Measurements from ENCODE around the gene NT5DC3.

The NT5DC3 gene

GRCh38 chr12:103840876-103841689 lies at the start of gene NT5DC3:
NT5DC3 (minus strand) TSS chr12:103841234; CDS start chr12:103841156, 78 bp downstream.
- Histone ChIP-seq H3K9me3 (ENCODE audit: control insufficient read depth, insufficient read depth, low read length) (no peaks in the 10 kb centered on the region), H3K4me3 (ENCODE audit: low read length) (peak within 1 kb of the TSS; percentile 84), H3K4me1 (ENCODE audit: control insufficient read depth, insufficient read depth, low read length) (peaks cover 6% of the 10 kb centered on the region; the same call in 1 of the 2 replicates), H3K36me3 (ENCODE audit: control insufficient read depth, insufficient read depth, low read length) (no peaks in the 10 kb centered on the region), H3K27me3 (ENCODE audit: control insufficient read depth, insufficient read depth, low read length) (no peaks in the 10 kb centered on the region), H3K27ac (ENCODE audit: low read length) (no peak within 1 kb of the TSS)
- no CpG with 5 or more reads among the region's 86 CpGs for WGBS (ENCODE audit: insufficient coverage, insufficient read length)
- DNase-seq (ENCODE audit: low read depth, low spot score), result no peak

- Histone ChIP-seq H3K9me3 (ENCODE audit: control insufficient read depth, insufficient read depth, low read length) (no peaks in the 10 kb centered on the region), H3K27ac (ENCODE audit: low read length) (no peak overlapping the region), H3K27me3 (ENCODE audit: control insufficient read depth, insufficient read depth, low read length) (no peaks in the 10 kb centered on the region), H3K4me1 (ENCODE audit: control insufficient read depth, insufficient read depth, low read length) (no peaks in the 10 kb centered on the region), H3K36me3 (ENCODE audit: control insufficient read depth, insufficient read depth, low read length) (no peaks in the 10 kb centered on the region), H3K4me3 (ENCODE audit: low read length) (no peak overlapping the region)
- DNase-seq (ENCODE audit: low read depth, low spot score), result no peak
- WGBS (ENCODE audit: insufficient coverage, insufficient read length), result no CpG with 5 or more reads among the region's 1 CpG
Observed at GRCh38 chr12:103887738-103888137, 46.7 kb upstream of the NT5DC3 start.

- H3K9me3 ChIP-seq (ENCODE audit: control insufficient read depth, insufficient read depth, low read length), result no peaks in the 10 kb centered on the region
- H3K27me3 ChIP-seq (ENCODE audit: control insufficient read depth, insufficient read depth, low read length), result no peaks in the 10 kb centered on the region
- no peak for DNase-seq (ENCODE audit: low read depth, low spot score)
- no peak overlapping the region for H3K4me3 ChIP-seq (ENCODE audit: low read length)
- no peaks in the 10 kb centered on the region for H3K4me1 ChIP-seq (ENCODE audit: control insufficient read depth, insufficient read depth, low read length)
- WGBS (ENCODE audit: insufficient coverage, insufficient read length), result no CpG with 5 or more reads among the region's 4 CpGs
- no peak overlapping the region for H3K27ac ChIP-seq (ENCODE audit: low read length)
- no peaks in the 10 kb centered on the region for H3K36me3 ChIP-seq (ENCODE audit: control insufficient read depth, insufficient read depth, low read length)
Observed at GRCh38 chr12:103886195-103886797, 45.3 kb upstream of the NT5DC3 start.

- no peak overlapping the region for H3K4me3 ChIP-seq (ENCODE audit: low read length)
- WGBS (ENCODE audit: insufficient coverage, insufficient read length), result no CpG with 5 or more reads among the region's 4 CpGs
- H3K27ac ChIP-seq (ENCODE audit: low read length), result no peak overlapping the region
- no peaks in the 10 kb centered on the region for H3K9me3 ChIP-seq (ENCODE audit: control insufficient read depth, insufficient read depth, low read length)
- DNase-seq (ENCODE audit: low read depth, low spot score), result no peak
- H3K4me1 ChIP-seq (ENCODE audit: control insufficient read depth, insufficient read depth, low read length), result no peaks in the 10 kb centered on the region
- no peaks in the 10 kb centered on the region for H3K36me3 ChIP-seq (ENCODE audit: control insufficient read depth, insufficient read depth, low read length)
- no peaks in the 10 kb centered on the region for H3K27me3 ChIP-seq (ENCODE audit: control insufficient read depth, insufficient read depth, low read length)
Observed at GRCh38 chr12:103884316-103884715, 43.3 kb upstream of the NT5DC3 start.

DNA sequence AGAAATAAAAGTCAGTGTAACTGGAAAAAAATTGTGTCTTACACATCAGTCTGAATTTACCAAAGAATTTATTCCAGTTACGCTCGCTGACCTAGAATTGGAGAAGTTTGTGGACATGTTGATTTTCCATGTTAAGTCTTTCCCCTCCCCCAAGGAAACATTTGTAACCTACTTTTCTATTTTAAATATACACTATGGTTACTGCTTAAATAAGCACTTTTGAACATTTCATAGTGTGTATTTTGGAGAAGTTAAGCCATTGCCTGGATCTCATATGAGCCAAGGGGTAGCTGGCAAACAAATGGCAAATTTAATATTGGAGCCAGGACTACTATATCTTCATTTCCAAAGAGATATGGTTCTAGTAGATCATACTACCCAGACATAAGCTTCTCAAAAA lies 42.9 kb upstream of the NT5DC3 start:
- Histone ChIP-seq H3K9me3 (ENCODE audit: control insufficient read depth, insufficient read depth, low read length) (no peaks in the 10 kb centered on the region), H3K27me3 (ENCODE audit: control insufficient read depth, insufficient read depth, low read length) (no peaks in the 10 kb centered on the region), H3K36me3 (ENCODE audit: control insufficient read depth, insufficient read depth, low read length) (no peaks in the 10 kb centered on the region), H3K27ac (ENCODE audit: low read length) (no peak overlapping the region), H3K4me1 (ENCODE audit: control insufficient read depth, insufficient read depth, low read length) (no peaks in the 10 kb centered on the region), H3K4me3 (ENCODE audit: low read length) (no peak overlapping the region)
- DNase-seq (ENCODE audit: low read depth, low spot score), result no peak
- WGBS (ENCODE audit: insufficient coverage, insufficient read length), result no CpG with 5 or more reads among the region's 2 CpGs

DNA sequence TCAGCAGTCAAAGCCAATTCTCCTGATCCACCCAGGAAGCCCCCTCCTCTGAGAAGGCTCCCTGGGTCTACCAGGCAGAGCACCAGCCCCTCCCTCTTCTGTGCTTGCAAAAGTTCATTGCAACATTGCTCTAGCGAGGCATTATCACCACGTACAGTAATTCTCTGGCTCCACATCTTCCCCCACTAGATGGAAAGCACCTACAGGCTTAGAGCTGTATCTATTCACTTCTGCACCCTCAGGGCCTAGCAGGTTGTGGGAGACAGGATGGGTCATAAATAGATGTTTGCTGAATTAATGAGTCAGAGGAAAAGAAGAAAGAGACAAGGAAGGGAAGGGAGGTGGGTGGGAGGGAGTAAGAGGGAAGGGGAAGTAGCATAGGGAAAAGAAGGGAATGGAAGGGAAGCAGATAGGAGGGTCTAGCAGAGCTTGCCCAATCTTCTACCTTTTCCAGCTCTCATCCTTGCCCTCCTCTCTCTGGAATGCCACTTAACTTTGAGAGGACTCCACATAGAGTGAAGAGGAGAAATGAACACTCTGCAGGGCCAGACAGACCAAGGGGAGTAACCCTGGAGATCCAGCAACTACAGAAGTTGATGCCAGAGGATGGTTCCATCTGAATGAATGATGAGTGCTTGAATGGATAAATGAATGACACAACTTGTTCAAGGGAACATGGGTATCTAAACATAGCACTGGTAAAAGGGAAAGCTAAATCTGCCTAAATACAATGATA lies 42.0 kb upstream of the NT5DC3 start:
- no CpG with 5 or more reads among the region's 2 CpGs for WGBS (ENCODE audit: insufficient coverage, insufficient read length)
- H3K27me3 ChIP-seq (ENCODE audit: control insufficient read depth, insufficient read depth, low read length), result no peaks in the 10 kb centered on the region
- H3K9me3 ChIP-seq (ENCODE audit: control insufficient read depth, insufficient read depth, low read length), result no peaks in the 10 kb centered on the region
- no peak for DNase-seq (ENCODE audit: low read depth, low spot score)
- H3K27ac ChIP-seq (ENCODE audit: low read length), result no peak overlapping the region
- H3K4me3 ChIP-seq (ENCODE audit: low read length), result no peak overlapping the region
- no peaks in the 10 kb centered on the region for H3K4me1 ChIP-seq (ENCODE audit: control insufficient read depth, insufficient read depth, low read length)
- no peaks in the 10 kb centered on the region for H3K36me3 ChIP-seq (ENCODE audit: control insufficient read depth, insufficient read depth, low read length)

DNA sequence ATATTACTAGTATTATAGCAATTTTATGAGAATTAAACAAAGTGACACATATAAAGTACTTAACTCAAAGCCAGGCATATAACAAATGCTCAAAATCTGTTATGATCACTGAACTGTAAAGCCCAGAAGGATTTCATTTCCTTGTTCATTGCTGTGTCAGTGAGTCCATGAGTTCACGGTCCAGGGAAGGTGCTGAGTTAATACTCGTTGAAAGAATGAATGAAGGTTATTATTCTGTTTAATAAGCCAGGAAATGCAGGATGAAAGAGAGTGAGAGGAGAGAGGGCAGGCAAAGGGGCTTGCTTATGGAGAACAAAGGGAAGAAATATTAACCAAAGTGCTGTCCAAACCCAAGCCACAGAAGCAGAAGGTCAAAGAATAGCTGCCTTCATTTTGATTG lies 40.2 kb upstream of the NT5DC3 start:
- no peak overlapping the region for H3K4me3 ChIP-seq (ENCODE audit: low read length)
- WGBS (ENCODE audit: insufficient coverage, insufficient read length), result no CpG with 5 or more reads among the region's 2 CpGs

GRCh38 chr12:103880299-103881142 lies 39.5 kb upstream of the NT5DC3 start:
- Histone ChIP-seq H3K36me3 (ENCODE audit: control insufficient read depth, insufficient read depth, low read length) (no peaks in the 10 kb centered on the region), H3K9me3 (ENCODE audit: control insufficient read depth, insufficient read depth, low read length) (no peaks in the 10 kb centered on the region), H3K27me3 (ENCODE audit: control insufficient read depth, insufficient read depth, low read length) (no peaks in the 10 kb centered on the region), H3K4me3 (ENCODE audit: low read length) (no peak overlapping the region), H3K27ac (ENCODE audit: low read length) (no peak overlapping the region), H3K4me1 (ENCODE audit: control insufficient read depth, insufficient read depth, low read length) (no peaks in the 10 kb centered on the region)
- no peak for DNase-seq (ENCODE audit: low read depth, low spot score)
- WGBS (ENCODE audit: insufficient coverage, insufficient read length), result no CpG with 5 or more reads among the region's 8 CpGs

More for the DNA sequence above, 40.2 kb upstream of the NT5DC3 start:
- H3K9me3 ChIP-seq (ENCODE audit: control insufficient read depth, insufficient read depth, low read length), result no peaks in the 10 kb centered on the region
- no peaks in the 10 kb centered on the region for H3K27me3 ChIP-seq (ENCODE audit: control insufficient read depth, insufficient read depth, low read length)
- DNase-seq (ENCODE audit: low read depth, low spot score), result no peak
- H3K36me3 ChIP-seq (ENCODE audit: control insufficient read depth, insufficient read depth, low read length), result no peaks in the 10 kb centered on the region
- H3K4me1 ChIP-seq (ENCODE audit: control insufficient read depth, insufficient read depth, low read length), result no peaks in the 10 kb centered on the region
- H3K27ac ChIP-seq (ENCODE audit: low read length), result no peak overlapping the region

GRCh38 chr12:103879878-103880277 lies 38.8 kb upstream of the NT5DC3 start:
- H3K27me3 ChIP-seq (ENCODE audit: control insufficient read depth, insufficient read depth, low read length), result no peaks in the 10 kb centered on the region
- no peak overlapping the region for H3K27ac ChIP-seq (ENCODE audit: low read length)
- DNase-seq (ENCODE audit: low read depth, low spot score), result no peak
- H3K4me3 ChIP-seq (ENCODE audit: low read length), result no peak overlapping the region
- H3K9me3 ChIP-seq (ENCODE audit: control insufficient read depth, insufficient read depth, low read length), result no peaks in the 10 kb centered on the region
- H3K36me3 ChIP-seq (ENCODE audit: control insufficient read depth, insufficient read depth, low read length), result no peaks in the 10 kb centered on the region
- no peaks in the 10 kb centered on the region for H3K4me1 ChIP-seq (ENCODE audit: control insufficient read depth, insufficient read depth, low read length)
- WGBS (ENCODE audit: insufficient coverage, insufficient read length), result no CpG with 5 or more reads among the region's 2 CpGs

Measured in iPS DF 6.9 (cell line).